GM21825 (cell line): Measurements from ENCODE around the gene KNL1.
A peak's percentile ranks its signal among the peaks of the same experiment; 100 is the strongest.

Experiments
- ATAC-seq: cut with Tn5 transposase; IDR thresholded peaks from one replicate; pipeline ENCODE4 v1.9.1; 2021; ENCODE audit warnings: mild to moderate bottlenecking, moderate library complexity; ENCODE audit not compliant: unreplicated experiment

The KNL1 gene

GRCh38 chr15:40582726-40583246, 11.3 kb upstream of the KNL1 start:
- ATAC-seq = no peak

- ATAC-seq = no peak
Measured at GRCh38 chr15:40584191-40584590, 9.9 kb upstream of the KNL1 start.

GRCh38 chr15:40590667-40591050, 3.4 kb upstream of the KNL1 start:
- no peak for ATAC-seq

GRCh38 chr15:40591389-40591788, 2.7 kb upstream of the KNL1 start:
- no peak for ATAC-seq

- ATAC-seq = no peak
Measured at GRCh38 chr15:40593165-40593564, 884 bp upstream of the KNL1 start.

GRCh38 chr15:40594429-40594836, 384 bp downstream of the KNL1 start:
- ATAC-seq = peak; percentile 43

GRCh38 chr15:40595219-40595618, 1.2 kb downstream of the KNL1 start:
- no peak for ATAC-seq

- ATAC-seq = no peak
Measured at GRCh38 chr15:40595773-40596172, 1.7 kb downstream of the KNL1 start.

GRCh38 chr15:40597024-40597423, 3.0 kb downstream of the KNL1 start:
- ATAC-seq = no peak

GRCh38 chr15:40598126-40598525, 4.1 kb downstream of the KNL1 start:
- no peak for ATAC-seq

- no peak for ATAC-seq
Measured at GRCh38 chr15:40598672-40599071, 4.6 kb downstream of the KNL1 start.

GRCh38 chr15:40600956-40601355, 6.9 kb downstream of the KNL1 start:
- ATAC-seq = no peak

- ATAC-seq = no peak
Measured at GRCh38 chr15:40603935-40604334, 9.9 kb downstream of the KNL1 start.

GRCh38 chr15:40613080-40613479, 19.0 kb downstream of the KNL1 start:
- no peak for ATAC-seq

- no peak for ATAC-seq
Measured at GRCh38 chr15:40618023-40618422, 24.0 kb downstream of the KNL1 start.

GRCh38 chr15:40618906-40619305, 24.9 kb downstream of the KNL1 start:
- ATAC-seq = no peak

GRCh38 chr15:40623361-40623760, 29.3 kb downstream of the KNL1 start:
- no peak for ATAC-seq

GRCh38 chr15:40630313-40630712, 36.3 kb downstream of the KNL1 start:
- ATAC-seq = no peak

GRCh38 chr15:40633178-40633577, 39.1 kb downstream of the KNL1 start:
- ATAC-seq = no peak

- no peak for ATAC-seq
Measured at GRCh38 chr15:40637221-40637745, 43.2 kb downstream of the KNL1 start.

- ATAC-seq = no peak
Measured at GRCh38 chr15:40639677-40640076, 45.6 kb downstream of the KNL1 start.

- ATAC-seq = no peak
Measured at GRCh38 chr15:40647523-40647922, 53.5 kb downstream of the KNL1 start.

- ATAC-seq = no peak
Measured at GRCh38 chr15:40650479-40650878, 56.4 kb downstream of the KNL1 start.
